ENCODE measurements around the gene NBEAL2. TPM values are rescaled to one million over a fixed set of nuclear protein-coding genes. Genes with fewer than 3 reads are reported as not detected.

The NBEAL2 gene
- total RNA-seq, 1 donor from 2014 or later = 202 TPM

GRCh38 chr3:46965151-46965550 is 14.3 kb upstream of the NBEAL2 start:
- H3K27ac Mint-ChIP-seq (ENCODE audit: unreplicated experiment) = no peak overlapping the region
- H3K4me1 Mint-ChIP-seq (ENCODE audit: unreplicated experiment) = peaks cover 25% of the 10 kb centered on the region
- peaks cover 10% of the 10 kb centered on the region for H3K27me3 Mint-ChIP-seq (ENCODE audit: unreplicated experiment)
- peaks cover 31% of the 10 kb centered on the region for H3K36me3 Mint-ChIP-seq (ENCODE audit: low read depth, unreplicated experiment)
- no peaks in the 10 kb centered on the region for H3K9me3 Mint-ChIP-seq (ENCODE audit: unreplicated experiment)
- TF ChIP-seq CTCF (IDR thresholded peaks at IDR 0.05; ENCODE audit: unreplicated experiment) = no peak
- H3K4me3 Mint-ChIP-seq (ENCODE audit: unreplicated experiment) = no peak overlapping the region
- no peak for DNase-seq (ENCODE audit: low spot score)

- H3K27me3 Mint-ChIP-seq (ENCODE audit: unreplicated experiment) = peaks cover 5% of the 10 kb centered on the region
- peaks cover 21% of the 10 kb centered on the region for H3K4me1 Mint-ChIP-seq (ENCODE audit: unreplicated experiment)
- H3K27ac Mint-ChIP-seq (ENCODE audit: unreplicated experiment) = no peak overlapping the region
- H3K4me3 Mint-ChIP-seq (ENCODE audit: unreplicated experiment) = peak overlapping the region; percentile 13
- no peak for TF ChIP-seq CTCF (IDR thresholded peaks at IDR 0.05; ENCODE audit: unreplicated experiment)
- peaks cover 33% of the 10 kb centered on the region for H3K36me3 Mint-ChIP-seq (ENCODE audit: low read depth, unreplicated experiment)
- no peaks in the 10 kb centered on the region for H3K9me3 Mint-ChIP-seq (ENCODE audit: unreplicated experiment)
- DNase-seq (ENCODE audit: low spot score) = no peak
Measured at GRCh38 chr3:46966811-46967210, 12.7 kb upstream of the NBEAL2 start.

- no peak for TF ChIP-seq CTCF (IDR thresholded peaks at IDR 0.05; ENCODE audit: unreplicated experiment)
- peaks cover 28% of the 10 kb centered on the region for H3K36me3 Mint-ChIP-seq (ENCODE audit: low read depth, unreplicated experiment)
- H3K4me3 Mint-ChIP-seq (ENCODE audit: unreplicated experiment) = peak overlapping the region; percentile 14
- peaks cover 28% of the 10 kb centered on the region for H3K4me1 Mint-ChIP-seq (ENCODE audit: unreplicated experiment)
- DNase-seq (ENCODE audit: low spot score) = no peak
- no peak overlapping the region for H3K27ac Mint-ChIP-seq (ENCODE audit: unreplicated experiment)
- peaks cover 5% of the 10 kb centered on the region for H3K27me3 Mint-ChIP-seq (ENCODE audit: unreplicated experiment)
- no peaks in the 10 kb centered on the region for H3K9me3 Mint-ChIP-seq (ENCODE audit: unreplicated experiment)
Measured at GRCh38 chr3:46968783-46969428, 10.6 kb upstream of the NBEAL2 start.

- peaks cover 37% of the 10 kb centered on the region for H3K4me1 Mint-ChIP-seq (ENCODE audit: unreplicated experiment)
- no peaks in the 10 kb centered on the region for H3K9me3 Mint-ChIP-seq (ENCODE audit: unreplicated experiment)
- H3K27me3 Mint-ChIP-seq (ENCODE audit: unreplicated experiment) = peaks cover 5% of the 10 kb centered on the region
- DNase-seq (ENCODE audit: low spot score) = no peak
- peaks cover 19% of the 10 kb centered on the region for H3K36me3 Mint-ChIP-seq (ENCODE audit: low read depth, unreplicated experiment)
- H3K27ac Mint-ChIP-seq (ENCODE audit: unreplicated experiment) = peak overlapping the region; percentile 34
- H3K4me3 Mint-ChIP-seq (ENCODE audit: unreplicated experiment) = no peak overlapping the region
- TF ChIP-seq CTCF (IDR thresholded peaks at IDR 0.05; ENCODE audit: unreplicated experiment) = no peak
Measured at GRCh38 chr3:46970391-46971091, 8.9 kb upstream of the NBEAL2 start.

- H3K4me1 Mint-ChIP-seq (ENCODE audit: unreplicated experiment) = peaks cover 39% of the 10 kb centered on the region
- DNase-seq (ENCODE audit: low spot score) = no peak
- H3K36me3 Mint-ChIP-seq (ENCODE audit: low read depth, unreplicated experiment) = peaks cover 14% of the 10 kb centered on the region
- TF ChIP-seq CTCF (IDR thresholded peaks at IDR 0.05; ENCODE audit: unreplicated experiment) = no peak
- peaks cover 5% of the 10 kb centered on the region for H3K27me3 Mint-ChIP-seq (ENCODE audit: unreplicated experiment)
- H3K27ac Mint-ChIP-seq (ENCODE audit: unreplicated experiment) = peak overlapping the region; percentile 34
- H3K9me3 Mint-ChIP-seq (ENCODE audit: unreplicated experiment) = no peaks in the 10 kb centered on the region
- no peak overlapping the region for H3K4me3 Mint-ChIP-seq (ENCODE audit: unreplicated experiment)
Measured at GRCh38 chr3:46971151-46971550, 8.3 kb upstream of the NBEAL2 start.
